ENCODE data around the gene PPP2R2D. TPM values are rescaled to one million over a fixed set of nuclear protein-coding genes. Genes with fewer than 3 reads are reported as not detected.

The PPP2R2D gene
- polyA plus RNA-seq, 1 of the 3 experiments (the other 2 are of a cell fraction) = 25.1 TPM

DNA sequence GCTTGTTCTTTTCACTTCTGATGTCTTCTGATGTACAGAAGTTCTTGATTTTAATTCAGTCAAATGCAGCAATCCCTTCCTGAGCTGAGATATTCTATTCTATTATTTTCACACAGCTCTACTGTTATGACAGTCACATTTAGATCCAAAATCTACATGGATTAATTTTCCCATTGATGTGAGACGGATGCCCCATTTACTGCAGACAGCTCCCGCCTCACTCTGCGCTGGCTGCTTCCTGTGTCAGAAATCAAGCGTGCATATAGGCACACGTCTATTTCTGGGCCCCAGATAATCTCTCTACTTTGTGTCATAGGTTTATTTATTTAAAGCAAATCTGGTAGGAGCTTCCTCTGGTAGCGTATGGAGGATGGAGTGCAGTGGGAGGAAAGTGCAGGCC, 74.2 kb downstream of the PPP2R2D start:
- Histone ChIP-seq H4K20me1 (ENCODE audit: insufficient read depth) (peaks cover 80% of the 10 kb centered on the region), H3K9me3 (no peaks in the 10 kb centered on the region), H3K27me3 (ENCODE audit: insufficient read depth) (no peaks in the 10 kb centered on the region), H3K9ac (no peak overlapping the region), H3K27ac (ENCODE audit: low read depth in 2 of 2, low read length in 1 of 2) (no peak overlapping the region), H3F3A (replicated peaks; ENCODE audit: insufficient read depth) (no peaks in the 10 kb centered on the region), H3K4me3 (ENCODE audit: low read depth in 2 of 2, low read length in 1 of 2) (no peak overlapping the region), H2AFZ (ENCODE audit: low read depth) (no peak overlapping the region), H3K79me2 (ENCODE audit: insufficient read depth) (peaks cover 97% of the 10 kb centered on the region), H3K4me2 (no peak overlapping the region), H3K9me2 (no peaks in the 10 kb centered on the region), H3K36me3 (replicated peaks in 1 of 2; ENCODE audit: control insufficient read depth in 1 of 2, insufficient read depth in 2 of 2, low read length in 1 of 2) (peaks cover 5 to 24% of the 10 kb centered on the region in 2 experiments), H3K4me1 (ENCODE audit: control insufficient read depth in 1 of 2, insufficient read depth in 2 of 2, low read depth in 1 of 2, low read length in 1 of 2) (peaks cover 10 to 37% of the 10 kb centered on the region in 2 experiments; a peak in 2 of 4 replicates)
- DNase-seq = no peak
- TF ChIP-seq RCOR1 (IDR thresholded peaks at IDR 0.05; ENCODE audit: low read length) (no peak), EP300 (IDR thresholded peaks at IDR 0.05; ENCODE audit: borderline replicate concordance in 1 of 2, low read depth in 1 of 2, low read length in 1 of 2) (no peak), CHD2 (IDR thresholded peaks at IDR 0.05; ENCODE audit: low read length, partially characterized antibody) (no peak), TEAD4 (IDR thresholded peaks at IDR 0.05; ENCODE audit: borderline replicate concordance, insufficient read depth) (no peak), FOXM1 (IDR thresholded peaks at IDR 0.05; ENCODE audit: low read depth) (no peak), GABPA (IDR thresholded peaks at IDR 0.05; ENCODE audit: low read depth) (no peak), TCF12 (IDR thresholded peaks at IDR 0.05) (no peak), SIN3A (IDR thresholded peaks at IDR 0.05; ENCODE audit: borderline replicate concordance, low read depth, low read length) (no peak), GATA2 (CRISPR knock-in tag; IDR thresholded peaks at IDR 0.05) (no peak)
- TF ChIP-seq, protein P1, sequence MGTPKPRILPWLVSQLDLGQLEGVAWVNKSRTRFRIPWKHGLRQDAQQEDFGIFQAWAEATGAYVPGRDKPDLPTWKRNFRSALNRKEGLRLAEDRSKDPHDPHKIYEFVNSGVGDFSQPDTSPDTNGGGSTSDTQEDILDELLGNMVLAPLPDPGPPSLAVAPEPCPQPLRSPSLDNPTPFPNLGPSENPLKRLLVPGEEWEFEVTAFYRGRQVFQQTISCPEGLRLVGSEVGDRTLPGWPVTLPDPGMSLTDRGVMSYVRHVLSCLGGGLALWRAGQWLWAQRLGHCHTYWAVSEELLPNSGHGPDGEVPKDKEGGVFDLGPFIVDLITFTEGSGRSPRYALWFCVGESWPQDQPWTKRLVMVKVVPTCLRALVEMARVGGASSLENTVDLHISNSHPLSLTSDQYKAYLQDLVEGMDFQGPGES (IDR thresholded peaks at IDR 0.05; ENCODE audit: low read depth, low read length) = no peak
- TF ChIP-seq, protein P2, sequence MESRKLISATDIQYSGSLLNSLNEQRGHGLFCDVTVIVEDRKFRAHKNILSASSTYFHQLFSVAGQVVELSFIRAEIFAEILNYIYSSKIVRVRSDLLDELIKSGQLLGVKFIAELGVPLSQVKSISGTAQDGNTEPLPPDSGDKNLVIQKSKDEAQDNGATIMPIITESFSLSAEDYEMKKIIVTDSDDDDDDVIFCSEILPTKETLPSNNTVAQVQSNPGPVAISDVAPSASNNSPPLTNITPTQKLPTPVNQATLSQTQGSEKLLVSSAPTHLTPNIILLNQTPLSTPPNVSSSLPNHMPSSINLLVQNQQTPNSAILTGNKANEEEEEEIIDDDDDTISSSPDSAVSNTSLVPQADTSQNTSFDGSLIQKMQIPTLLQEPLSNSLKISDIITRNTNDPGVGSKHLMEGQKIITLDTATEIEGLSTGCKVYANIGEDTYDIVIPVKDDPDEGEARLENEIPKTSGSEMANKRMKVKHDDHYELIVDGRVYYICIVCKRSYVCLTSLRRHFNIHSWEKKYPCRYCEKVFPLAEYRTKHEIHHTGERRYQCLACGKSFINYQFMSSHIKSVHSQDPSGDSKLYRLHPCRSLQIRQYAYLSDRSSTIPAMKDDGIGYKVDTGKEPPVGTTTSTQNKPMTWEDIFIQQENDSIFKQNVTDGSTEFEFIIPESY (IDR thresholded peaks at IDR 0.05; ENCODE audit: borderline replicate concordance, low read depth) = no peak
- TF ChIP-seq, protein P3, sequence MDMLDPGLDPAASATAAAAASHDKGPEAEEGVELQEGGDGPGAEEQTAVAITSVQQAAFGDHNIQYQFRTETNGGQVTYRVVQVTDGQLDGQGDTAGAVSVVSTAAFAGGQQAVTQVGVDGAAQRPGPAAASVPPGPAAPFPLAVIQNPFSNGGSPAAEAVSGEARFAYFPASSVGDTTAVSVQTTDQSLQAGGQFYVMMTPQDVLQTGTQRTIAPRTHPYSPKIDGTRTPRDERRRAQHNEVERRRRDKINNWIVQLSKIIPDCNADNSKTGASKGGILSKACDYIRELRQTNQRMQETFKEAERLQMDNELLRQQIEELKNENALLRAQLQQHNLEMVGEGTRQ (IDR thresholded peaks at IDR 0.05; ENCODE audit: borderline replicate concordance, low read depth, low read length) = no peak
- POLR2A ChIA-PET = interaction anchor here (1.0 to 3.1 kb wide), 2 partner anchors 12 to 75 kb away, joined by 3 to 12 read pairs; partner anchors contain the start of gene PPP2R2D
- CTCF ChIA-PET = interaction anchor here (1.4 to 1.8 kb wide), 3 partner anchors 10 to 167 kb away, joined by 3 to 17 read pairs (median 4); no protein-coding TSS in a partner anchor
- WGBS (ENCODE audit: low lambda C conversion rate) = 91% methylated on average over 6 of the region's 6 CpGs

DNA sequence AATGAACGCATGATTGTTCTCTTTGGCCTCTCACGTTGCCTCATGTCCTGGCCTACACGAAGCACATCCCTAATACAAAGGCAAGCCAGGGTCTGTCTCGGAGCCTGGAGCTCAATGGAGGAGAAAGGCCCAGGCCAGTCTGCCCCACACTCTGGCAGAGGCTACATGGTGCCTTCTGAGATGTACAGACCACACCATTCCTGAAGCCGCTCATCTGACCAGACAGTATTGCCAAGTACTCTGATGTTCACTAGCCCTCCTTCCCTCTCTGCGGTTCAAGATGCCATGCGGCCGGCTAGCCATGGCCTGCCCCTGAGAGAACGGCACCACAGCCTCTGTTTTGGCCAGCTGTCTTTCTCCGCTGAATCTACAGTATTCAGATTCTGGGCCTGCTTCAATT, 75.0 kb downstream of the PPP2R2D start:
- ChIA-PET POLR2A (no interaction called here), CTCF (interaction anchor here (0.6 to 1.8 kb wide), 4 partner anchors 10 to 635 kb away, joined by 3 to 17 read pairs (median 4); no protein-coding TSS in a partner anchor)
- no peaks in the 10 kb centered on the region for H3K9me2 ChIP-seq
- TF ChIP-seq CHD2 (IDR thresholded peaks at IDR 0.05; ENCODE audit: low read length, partially characterized antibody) = no peak
- TF ChIP-seq, protein P2 (IDR thresholded peaks at IDR 0.05; ENCODE audit: borderline replicate concordance, low read depth) = no peak
- TF ChIP-seq POLR2AphosphoS5 (IDR thresholded peaks at IDR 0.05; ENCODE audit: low read depth, low read length) = no peak
- TF ChIP-seq, protein P4, sequence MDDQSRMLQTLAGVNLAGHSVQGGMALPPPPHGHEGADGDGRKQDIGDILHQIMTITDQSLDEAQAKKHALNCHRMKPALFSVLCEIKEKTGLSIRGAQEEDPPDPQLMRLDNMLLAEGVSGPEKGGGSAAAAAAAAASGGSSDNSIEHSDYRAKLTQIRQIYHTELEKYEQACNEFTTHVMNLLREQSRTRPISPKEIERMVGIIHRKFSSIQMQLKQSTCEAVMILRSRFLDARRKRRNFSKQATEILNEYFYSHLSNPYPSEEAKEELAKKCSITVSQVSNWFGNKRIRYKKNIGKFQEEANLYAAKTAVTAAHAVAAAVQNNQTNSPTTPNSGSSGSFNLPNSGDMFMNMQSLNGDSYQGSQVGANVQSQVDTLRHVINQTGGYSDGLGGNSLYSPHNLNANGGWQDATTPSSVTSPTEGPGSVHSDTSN (IDR thresholded peaks at IDR 0.05) = no peak
- TF ChIP-seq FOXM1 (IDR thresholded peaks at IDR 0.05; ENCODE audit: low read depth) = no peak
- no peak for TF ChIP-seq RCOR1 (IDR thresholded peaks at IDR 0.05; ENCODE audit: low read length)
- TF ChIP-seq MEF2A (IDR thresholded peaks at IDR 0.05; ENCODE audit: borderline replicate concordance, low read depth) = no peak
- TF ChIP-seq NFIC (IDR thresholded peaks at IDR 0.05; ENCODE audit: borderline replicate concordance) = no peak
- no peak for TF ChIP-seq RAD21 (IDR thresholded peaks at IDR 0.05; ENCODE audit: low read length)
- TF ChIP-seq TCF12 (IDR thresholded peaks at IDR 0.05) = no peak
- no peak for TF ChIP-seq RXRA (IDR thresholded peaks at IDR 0.05; ENCODE audit: borderline replicate concordance, low read depth)
- TF ChIP-seq SMC3 (IDR thresholded peaks at IDR 0.05; ENCODE audit: low read depth, low read length) = no peak

More for the DNA sequence above, 75.0 kb downstream of the PPP2R2D start:
- Histone ChIP-seq H3K27ac (ENCODE audit: low read depth in 2 of 2, low read length in 1 of 2) (no peak overlapping the region), H3K79me2 (ENCODE audit: insufficient read depth) (peaks cover 97% of the 10 kb centered on the region), H2AFZ (ENCODE audit: low read depth) (no peak overlapping the region), H3K36me3 (replicated peaks in 1 of 2; ENCODE audit: control insufficient read depth in 1 of 2, insufficient read depth in 2 of 2, low read length in 1 of 2) (peaks cover 3 to 16% of the 10 kb centered on the region in 2 experiments), H4K20me1 (ENCODE audit: insufficient read depth) (peaks cover 83% of the 10 kb centered on the region), H3F3A (replicated peaks; ENCODE audit: insufficient read depth) (no peaks in the 10 kb centered on the region), H3K4me1 (ENCODE audit: control insufficient read depth in 1 of 2, insufficient read depth in 2 of 2, low read depth in 1 of 2, low read length in 1 of 2) (peaks cover 10 to 38% of the 10 kb centered on the region in 2 experiments; a peak in 2 of 4 replicates), H3K9ac (no peak overlapping the region), H3K4me2 (no peak overlapping the region), H3K9me3 (no peaks in the 10 kb centered on the region), H3K4me3 (ENCODE audit: low read depth in 2 of 2, low read length in 1 of 2) (no peak overlapping the region), H3K27me3 (ENCODE audit: insufficient read depth) (no peaks in the 10 kb centered on the region)
- WGBS (ENCODE audit: low lambda C conversion rate) = 96% methylated on average over 7 of the region's 10 CpGs
- no peak for DNase-seq

All from SK-N-SH (cell line).